NCI-H1436 (cell line): Measurements from ENCODE around the gene NELFA.

Source experiments
- DNase-seq: peaks from one replicate; lab custom pipeline; 2025; lab: John Stamatoyannopoulos, UW

NELFA gene

GRCh38 chr4:1982124-1983052 is 26.4 kb downstream of the NELFA start:
- no peak for DNase-seq

- no peak for DNase-seq
These were observed 27.3 kb downstream of the NELFA start for GRCh38 chr4:1981251-1982058.

- DNase-seq: no peak
These were observed 28.2 kb downstream of the NELFA start for GRCh38 chr4:1980561-1981041.

GRCh38 chr4:1979477-1980196 is 29.1 kb downstream of the NELFA start:
- DNase-seq: no peak

GRCh38 chr4:1978741-1979476 is 29.9 kb downstream of the NELFA start:
- no peak for DNase-seq

- DNase-seq: no peak
These were observed 30.5 kb downstream of the NELFA start for GRCh38 chr4:1978226-1978625.

- no peak for DNase-seq
These were observed 32.1 kb downstream of the NELFA start for GRCh38 chr4:1976416-1977352.

- no peak for DNase-seq
These were observed 32.9 kb downstream of the NELFA start for GRCh38 chr4:1975880-1976279.

GRCh38 chr4:1975391-1975801 is 33.4 kb downstream of the NELFA start:
- no peak for DNase-seq

- no peak for DNase-seq
These were observed 33.9 kb downstream of the NELFA start for GRCh38 chr4:1974840-1975239.

GRCh38 chr4:1973661-1974060 is 35.1 kb downstream of the NELFA start:
- no peak for DNase-seq

- DNase-seq: no peak
These were observed 35.6 kb downstream of the NELFA start for GRCh38 chr4:1973218-1973617.

- DNase-seq: no peak
These were observed 36.4 kb downstream of the NELFA start for GRCh38 chr4:1972414-1972813.

GRCh38 chr4:1971456-1972200 is 37.1 kb downstream of the NELFA start:
- no peak for DNase-seq

- no peak for DNase-seq
These were observed 37.8 kb downstream of the NELFA start for GRCh38 chr4:1970926-1971325.

GRCh38 chr4:1969928-1970723 is 38.6 kb downstream of the NELFA start:
- no peak for DNase-seq

GRCh38 chr4:1968686-1969295 is 40.0 kb downstream of the NELFA start:
- DNase-seq: no peak

GRCh38 chr4:1967512-1968149 is 41.1 kb downstream of the NELFA start:
- DNase-seq: no peak
